Measurements from ENCODE around the gene HBZ.

DNA sequence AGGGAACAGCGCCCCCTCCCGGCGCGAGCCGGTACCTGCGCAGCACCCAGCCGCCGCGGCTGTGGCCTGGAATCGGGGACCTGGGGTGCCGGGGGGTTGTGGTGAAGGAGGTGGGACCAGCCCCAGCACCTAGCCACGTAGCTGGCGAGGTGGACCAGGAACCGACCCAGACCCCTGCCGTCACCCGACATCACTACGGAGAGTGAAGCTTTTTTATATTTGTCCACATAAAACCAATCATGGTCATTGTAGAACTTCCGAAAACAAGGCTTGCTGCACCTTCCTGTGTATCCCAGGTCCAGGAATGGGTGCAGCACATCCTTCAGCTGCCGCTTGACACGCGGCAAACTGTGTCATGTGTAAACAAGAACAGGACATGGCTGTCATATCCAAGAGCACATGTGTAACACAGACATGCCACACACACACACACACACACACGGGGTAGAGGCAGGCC lies 29.1 kb downstream of the HBZ start:
- no peak for TF ChIP-seq EZH2 (IDR thresholded peaks at IDR 0.05; ENCODE audit: borderline replicate concordance)
- TF ChIP-seq, protein P1, sequence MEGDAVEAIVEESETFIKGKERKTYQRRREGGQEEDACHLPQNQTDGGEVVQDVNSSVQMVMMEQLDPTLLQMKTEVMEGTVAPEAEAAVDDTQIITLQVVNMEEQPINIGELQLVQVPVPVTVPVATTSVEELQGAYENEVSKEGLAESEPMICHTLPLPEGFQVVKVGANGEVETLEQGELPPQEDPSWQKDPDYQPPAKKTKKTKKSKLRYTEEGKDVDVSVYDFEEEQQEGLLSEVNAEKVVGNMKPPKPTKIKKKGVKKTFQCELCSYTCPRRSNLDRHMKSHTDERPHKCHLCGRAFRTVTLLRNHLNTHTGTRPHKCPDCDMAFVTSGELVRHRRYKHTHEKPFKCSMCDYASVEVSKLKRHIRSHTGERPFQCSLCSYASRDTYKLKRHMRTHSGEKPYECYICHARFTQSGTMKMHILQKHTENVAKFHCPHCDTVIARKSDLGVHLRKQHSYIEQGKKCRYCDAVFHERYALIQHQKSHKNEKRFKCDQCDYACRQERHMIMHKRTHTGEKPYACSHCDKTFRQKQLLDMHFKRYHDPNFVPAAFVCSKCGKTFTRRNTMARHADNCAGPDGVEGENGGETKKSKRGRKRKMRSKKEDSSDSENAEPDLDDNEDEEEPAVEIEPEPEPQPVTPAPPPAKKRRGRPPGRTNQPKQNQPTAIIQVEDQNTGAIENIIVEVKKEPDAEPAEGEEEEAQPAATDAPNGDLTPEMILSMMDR (IDR thresholded peaks at IDR 0.05; ENCODE audit: poor library complexity) = peak; percentile 93
- TF ChIP-seq EZH2phosphoT487 (IDR thresholded peaks at IDR 0.05; ENCODE audit: low read depth, severe bottlenecking, unreplicated experiment) = no peak

Data from hepatocyte (in vitro differentiated cells).